Mucosa of rectum (tissue), 2 donors: ENCODE data around the gene MGAT4B.

Experiments
- H3K27ac ChIP-seq, 2 donors: one replicate each; pipeline ENCODE4 v1.7.0; 2013; ENCODE audit warnings: inconsistent platforms in 2 of 2, low read depth in 2 of 2, low read length in 2 of 2
- H3K27me3 ChIP-seq, 2 donors: one replicate each; pipeline ENCODE4 v1.7.0; 2013; ENCODE audit warnings: low read length in 2 of 2; ENCODE audit not compliant: control insufficient read depth in 2 of 2, insufficient read depth in 2 of 2
- H3K36me3 ChIP-seq, 2 donors: one replicate each; pipeline ENCODE4 v1.7.0; 2013; ENCODE audit warnings: low read length in 2 of 2; ENCODE audit not compliant: control insufficient read depth in 2 of 2, insufficient read depth in 2 of 2
- H3K4me1 ChIP-seq, 2 donors: one replicate each; pipeline ENCODE4 v1.7.0; 2013; ENCODE audit warnings: low read length in 2 of 2, mild to moderate bottlenecking in 1 of 2; ENCODE audit not compliant: control insufficient read depth in 2 of 2, insufficient read depth in 2 of 2
- H3K4me3 ChIP-seq, 2 donors: one replicate each; pipeline ENCODE4 v1.7.0; 2013; ENCODE audit warnings: low read length in 2 of 2
- H3K9ac ChIP-seq, 2 donors: one replicate each; pipeline ENCODE4 v1.7.0; 2013; ENCODE audit warnings: low read length in 2 of 2, low read depth in 1 of 2, mild to moderate bottlenecking in 1 of 2
- H3K9me3 ChIP-seq, 2 donors: one replicate each; pipeline ENCODE4 v1.7.0; 2013; ENCODE audit warnings: low read length in 2 of 2; ENCODE audit not compliant: control insufficient read depth in 2 of 2
- donor health status: healthy.
- donor health status: Normal muscosa, but diverticular disease.

MGAT4B gene

DNA sequence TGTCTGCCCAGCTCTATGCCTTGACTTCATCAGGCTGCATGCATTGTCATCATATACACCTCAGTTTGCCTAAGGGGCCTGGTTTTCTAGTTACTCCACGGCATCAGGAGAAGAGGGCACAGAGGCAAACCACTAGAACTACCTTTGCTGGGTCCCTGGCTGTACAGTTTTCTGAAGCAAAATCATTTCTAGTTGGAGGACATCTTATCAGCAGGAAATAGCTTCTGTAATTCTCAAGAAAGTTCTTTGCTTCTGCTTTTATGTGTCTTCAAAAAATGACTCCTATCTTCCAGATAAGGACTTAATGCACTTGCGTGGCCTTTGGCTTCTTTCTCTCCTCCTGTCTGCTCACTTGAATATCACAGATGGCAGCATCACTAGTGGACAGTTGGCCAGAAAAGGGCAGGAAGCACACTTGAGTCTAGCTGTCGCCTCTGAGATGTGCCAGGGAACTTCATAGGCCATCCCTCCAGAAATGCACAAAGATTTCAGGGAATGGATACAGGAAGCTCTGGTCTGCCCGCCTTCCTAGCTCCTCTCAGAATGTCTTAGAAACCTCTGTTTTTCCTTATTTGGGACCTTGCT is 35.3 kb downstream of the MGAT4B start:
- Histone ChIP-seq H3K9ac (no peak overlapping the region), H3K27me3 (no peaks in the 10 kb centered on the region), H3K36me3 (peaks cover 70 to 71% of the 10 kb centered on the region in 2 donors), H3K4me3 (no peak overlapping the region), H3K9me3 (no peaks in the 10 kb centered on the region), H3K27ac (no peak overlapping the region), H3K4me1 (peaks cover 3 to 5% of the 10 kb centered on the region in 2 donors)

DNA sequence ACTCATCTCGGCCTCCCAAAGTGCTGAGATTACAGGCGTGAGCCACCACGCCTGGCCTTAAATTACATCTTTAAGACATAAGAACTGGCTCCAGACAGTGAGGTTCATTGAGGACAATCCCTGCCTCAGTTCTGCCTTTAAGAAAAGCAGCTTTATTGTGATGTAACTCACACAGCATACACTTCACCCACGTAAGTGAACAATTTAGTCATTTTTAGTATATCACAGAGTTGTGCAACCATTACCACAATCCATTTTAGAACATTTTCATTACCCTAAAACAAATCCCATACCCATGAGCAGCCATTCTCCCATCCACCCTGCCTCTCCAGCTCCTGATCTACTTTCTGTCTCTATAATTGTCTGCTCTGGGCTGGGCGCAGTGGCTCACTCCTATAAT is 36.9 kb downstream of the MGAT4B start:
- Histone ChIP-seq H3K36me3 (peaks cover 67 to 68% of the 10 kb centered on the region in 2 donors), H3K27me3 (no peaks in the 10 kb centered on the region), H3K4me1 (peaks cover 3 to 8% of the 10 kb centered on the region in 2 donors), H3K9ac (no peak overlapping the region), H3K4me3 (no peak overlapping the region), H3K9me3 (no peaks in the 10 kb centered on the region), H3K27ac (no peak overlapping the region)

DNA sequence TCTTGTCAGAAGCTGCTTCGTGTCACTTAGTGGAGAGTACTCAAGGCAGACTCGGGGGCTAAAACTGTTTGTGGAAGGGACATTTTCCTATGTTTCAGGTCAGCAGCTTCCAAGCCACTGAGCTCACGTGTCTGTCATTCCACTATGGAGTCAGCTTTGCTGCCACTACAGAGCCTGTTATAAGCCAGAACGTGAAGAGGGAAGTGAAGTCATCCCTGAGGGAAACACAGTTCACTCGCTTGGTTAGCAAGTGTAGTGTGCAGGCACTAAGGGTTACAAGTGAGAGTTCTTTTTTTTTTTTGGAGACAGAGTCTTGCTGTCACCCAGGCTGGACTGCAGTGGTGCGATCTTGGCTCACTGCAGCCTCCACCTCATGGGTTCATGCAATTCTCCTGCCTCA is 37.4 kb downstream of the MGAT4B start:
- Histone ChIP-seq H3K9me3 (no peaks in the 10 kb centered on the region), H3K4me3 (no peak overlapping the region), H3K36me3 (peaks cover 63 to 66% of the 10 kb centered on the region in 2 donors), H3K27me3 (no peaks in the 10 kb centered on the region), H3K9ac (no peak overlapping the region), H3K27ac (no peak overlapping the region), H3K4me1 (peaks cover 3 to 8% of the 10 kb centered on the region in 2 donors)

DNA sequence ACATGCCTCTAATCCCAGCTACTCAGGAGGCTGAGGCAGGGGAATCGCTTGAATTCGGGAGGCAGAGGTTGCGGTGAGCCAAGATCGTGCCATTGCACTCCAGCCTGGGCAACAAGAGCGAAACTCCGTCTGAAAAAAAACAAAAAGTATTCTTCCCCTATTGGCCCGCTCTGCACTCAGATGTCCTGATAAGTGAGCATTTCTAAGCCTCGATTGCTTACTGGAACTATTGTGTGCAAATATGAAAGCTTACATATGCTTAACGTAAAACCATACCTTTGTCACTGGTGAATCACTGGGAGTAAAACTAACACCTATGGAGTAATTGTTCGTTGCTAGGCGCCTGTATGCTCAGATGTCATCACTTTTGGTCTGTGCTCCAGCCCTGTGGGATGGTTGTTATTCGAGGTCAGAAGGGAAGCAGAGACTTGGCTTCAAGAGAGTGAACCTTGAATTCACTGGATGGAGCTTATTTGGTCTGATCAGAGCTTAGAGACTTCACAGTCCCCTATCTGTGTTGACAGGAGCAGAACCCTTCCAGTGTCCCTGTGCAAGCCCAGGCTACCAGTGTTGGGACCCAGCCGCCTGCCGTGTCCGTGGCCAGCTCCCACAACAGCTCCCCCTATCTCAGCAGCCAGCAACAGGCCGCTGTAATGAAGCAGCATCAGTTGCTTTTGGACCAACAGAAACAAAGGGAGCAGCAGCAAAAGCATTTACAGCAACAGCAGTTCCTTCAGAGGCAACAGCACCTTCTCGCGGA is 38.2 kb downstream of the MGAT4B start:
- peaks cover 8% of the 10 kb centered on the region in 2 donors for H3K4me1 ChIP-seq
- no peak overlapping the region for H3K27ac ChIP-seq
- H3K27me3 ChIP-seq = no peaks in the 10 kb centered on the region
- H3K9me3 ChIP-seq = no peaks in the 10 kb centered on the region
- peaks cover 56 to 58% of the 10 kb centered on the region in 2 donors for H3K36me3 ChIP-seq
- H3K4me3 ChIP-seq = no peak overlapping the region
- no peak overlapping the region for H3K9ac ChIP-seq

DNA sequence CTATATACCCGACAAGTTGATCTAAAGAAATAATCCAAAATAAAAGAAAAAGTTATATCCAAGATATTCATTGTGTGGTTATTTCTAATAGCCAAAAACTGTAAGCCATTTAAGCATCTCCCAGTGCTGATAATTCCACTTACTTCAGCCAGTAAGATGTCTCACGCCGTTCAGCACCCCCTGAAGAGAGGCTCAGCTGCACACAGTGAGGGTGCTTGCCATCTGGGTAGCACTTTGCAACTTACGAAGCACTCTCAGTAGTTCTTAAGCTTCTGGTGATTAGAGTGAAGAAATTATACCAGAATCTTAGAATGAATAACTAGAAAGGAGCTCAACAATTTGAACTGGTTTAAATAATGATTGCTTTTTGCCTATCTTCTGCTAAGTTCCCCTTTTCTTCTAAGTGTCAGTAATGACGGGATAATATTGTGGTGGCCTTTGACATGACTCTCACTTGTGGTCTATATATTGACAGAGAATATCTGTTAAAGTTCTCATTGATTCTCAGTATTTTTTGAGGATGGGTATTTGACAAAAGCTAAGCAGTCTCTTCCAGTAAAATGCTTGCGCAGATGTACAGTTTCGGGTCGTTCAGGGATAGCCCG is 39.1 kb downstream of the MGAT4B start:
- Histone ChIP-seq H3K27me3 (no peaks in the 10 kb centered on the region), H3K9ac (no peak overlapping the region), H3K9me3 (no peaks in the 10 kb centered on the region), H3K4me3 (no peak overlapping the region), H3K4me1 (peaks cover 16% of the 10 kb centered on the region in 2 donors), H3K36me3 (peaks cover 49 to 50% of the 10 kb centered on the region in 2 donors), H3K27ac (no peak overlapping the region)

DNA sequence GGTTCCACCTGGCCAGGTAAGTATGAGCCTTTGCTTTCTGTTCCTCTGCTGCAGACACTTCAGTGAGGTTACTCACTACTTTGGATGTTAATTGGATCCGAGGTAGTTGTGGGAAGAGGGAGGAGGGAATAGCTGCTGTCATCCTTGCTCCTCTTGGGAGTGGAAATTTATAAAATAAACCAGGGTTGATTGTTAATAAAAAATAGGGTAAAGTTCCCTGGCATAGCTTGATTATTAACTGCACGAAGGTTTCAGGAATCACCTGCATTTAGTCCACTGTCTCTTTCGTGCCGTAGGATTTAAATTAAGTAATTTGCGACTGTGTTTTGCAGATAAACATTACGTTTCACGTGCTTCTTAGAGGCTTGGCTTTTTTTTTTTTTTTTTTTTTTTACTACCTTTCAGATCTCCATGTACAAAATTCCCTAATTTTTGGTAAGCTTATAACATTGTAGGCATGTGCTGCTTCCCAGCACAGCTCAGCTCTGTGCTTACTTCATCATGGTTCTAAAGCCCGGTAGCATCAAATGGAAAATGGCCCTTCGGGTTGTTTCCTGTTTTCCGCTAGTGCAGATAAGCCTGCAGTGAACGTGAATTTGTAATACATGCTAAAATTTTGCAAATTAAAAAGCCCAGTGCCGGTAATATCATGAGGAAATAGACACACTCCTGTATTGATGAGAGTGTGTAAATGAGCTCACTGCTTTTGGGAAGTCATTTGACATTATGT is 39.8 kb downstream of the MGAT4B start:
- H3K4me1 ChIP-seq = peaks cover 23% of the 10 kb centered on the region in 2 donors
- H3K36me3 ChIP-seq = peaks cover 42 to 46% of the 10 kb centered on the region in 2 donors
- H3K27ac ChIP-seq = no peak overlapping the region
- H3K9ac ChIP-seq = no peak overlapping the region
- no peaks in the 10 kb centered on the region for H3K27me3 ChIP-seq
- no peaks in the 10 kb centered on the region for H3K9me3 ChIP-seq
- no peak overlapping the region for H3K4me3 ChIP-seq

DNA sequence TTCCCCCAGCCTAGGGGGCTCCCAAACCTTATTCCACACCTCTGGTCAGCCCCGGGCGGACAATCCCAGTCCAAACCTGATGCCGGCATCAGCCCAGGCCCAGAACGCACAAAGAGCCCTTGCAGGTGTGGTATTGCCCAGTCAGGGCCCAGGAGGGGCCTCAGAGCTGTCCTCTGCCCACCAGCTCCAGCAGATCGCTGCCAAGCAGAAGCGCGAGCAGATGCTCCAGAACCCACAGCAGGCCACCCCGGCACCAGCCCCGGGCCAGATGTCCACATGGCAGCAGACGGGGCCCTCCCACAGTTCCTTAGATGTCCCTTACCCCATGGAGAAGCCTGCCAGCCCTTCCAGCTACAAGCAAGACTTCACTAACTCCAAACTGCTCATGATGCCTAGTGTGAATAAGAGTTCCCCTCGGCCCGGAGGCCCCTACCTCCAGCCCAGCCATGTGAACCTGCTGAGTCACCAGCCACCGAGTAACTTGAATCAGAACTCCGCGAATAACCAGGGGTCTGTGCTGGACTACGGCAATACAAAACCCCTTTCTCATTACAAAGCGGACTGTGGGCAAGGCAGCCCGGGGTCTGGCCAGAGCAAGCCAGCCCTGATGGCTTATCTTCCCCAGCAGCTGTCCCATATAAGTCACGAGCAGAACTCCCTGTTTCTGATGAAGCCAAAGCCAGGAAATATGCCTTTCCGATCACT is 40.5 kb downstream of the MGAT4B start:
- peaks cover 35 to 38% of the 10 kb centered on the region in 2 donors for H3K36me3 ChIP-seq
- H3K9me3 ChIP-seq = no peaks in the 10 kb centered on the region
- H3K27ac ChIP-seq = no peak overlapping the region
- no peak overlapping the region for H3K4me3 ChIP-seq
- peaks cover 27% of the 10 kb centered on the region in 2 donors for H3K4me1 ChIP-seq
- H3K27me3 ChIP-seq = no peaks in the 10 kb centered on the region
- no peak overlapping the region for H3K9ac ChIP-seq

DNA sequence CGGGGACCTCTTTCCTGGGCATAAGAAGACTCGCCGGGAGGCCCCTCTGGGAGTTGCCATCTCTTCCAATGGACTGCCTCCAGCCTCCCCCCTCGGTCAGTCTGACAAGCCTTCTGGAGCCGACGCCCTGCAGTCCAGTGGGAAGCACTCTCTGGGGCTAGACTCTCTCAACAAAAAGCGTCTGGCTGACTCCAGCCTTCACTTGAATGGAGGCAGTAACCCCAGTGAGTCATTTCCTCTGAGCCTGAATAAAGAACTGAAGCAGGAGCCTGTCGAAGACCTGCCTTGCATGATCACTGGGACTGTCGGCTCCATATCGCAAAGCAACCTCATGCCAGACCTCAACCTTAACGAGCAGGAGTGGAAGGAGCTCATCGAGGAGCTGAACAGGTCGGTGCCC is 41.3 kb downstream of the MGAT4B start:
- no peaks in the 10 kb centered on the region for H3K9me3 ChIP-seq
- no peaks in the 10 kb centered on the region for H3K27me3 ChIP-seq
- no peak overlapping the region for H3K27ac ChIP-seq
- peaks cover 28 to 33% of the 10 kb centered on the region in 2 donors for H3K36me3 ChIP-seq
- no peak overlapping the region for H3K4me3 ChIP-seq
- H3K4me1 ChIP-seq = peaks cover 27% of the 10 kb centered on the region in 2 donors
- peak overlapping the region in 1 of 2 donors; percentile 41 for H3K9ac ChIP-seq

DNA sequence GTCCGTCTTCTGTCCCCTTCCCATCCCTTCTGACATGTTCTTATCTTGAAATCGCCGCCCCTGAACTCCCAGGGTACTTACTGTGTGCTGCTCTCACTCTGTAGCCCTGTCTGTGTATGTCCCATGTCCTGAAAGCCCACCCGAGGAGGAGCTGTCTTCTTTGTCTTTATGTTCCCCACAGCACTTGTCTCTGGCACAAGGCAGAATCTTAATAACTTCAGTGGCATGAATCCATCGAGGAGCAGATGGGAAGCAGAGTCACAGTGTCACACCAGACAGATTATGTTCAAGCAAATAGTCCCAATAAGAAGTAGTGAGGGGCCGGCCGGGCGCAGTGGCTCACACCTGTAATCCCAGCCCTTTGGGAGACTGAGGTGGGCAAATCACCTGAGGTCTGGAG is 42.6 kb downstream of the MGAT4B start:
- no peaks in the 10 kb centered on the region for H3K27me3 ChIP-seq
- no peaks in the 10 kb centered on the region for H3K9me3 ChIP-seq
- no peak overlapping the region for H3K27ac ChIP-seq
- H3K4me1 ChIP-seq = peaks cover 27 to 35% of the 10 kb centered on the region in 2 donors
- peaks cover 22 to 24% of the 10 kb centered on the region in 2 donors for H3K36me3 ChIP-seq
- H3K9ac ChIP-seq = no peak overlapping the region
- H3K4me3 ChIP-seq = no peak overlapping the region
